Memory B cell (primary cell): ENCODE data around the gene TENT5C.
A peak's percentile ranks its signal among the peaks of the same experiment; 100 is the strongest.

ENCODE experiments used
- ATAC-seq: fragments of 150-1000 bp; cut with Tn5 transposase; 2 replicates; pipeline ENCODE4 v1.10.0; 2021; ENCODE audit warnings: low read depth, mild to moderate bottlenecking, moderate library complexity
- DNase-seq, 2 donors: peaks; one replicate each; pipeline ENCODE4 v3.0.0; 2022; ENCODE audit warnings: low spot score in 2 of 2
- H3K27ac Mint-ChIP-seq: one replicate; pipeline ENCODE4 v1.8.0; 2022; ENCODE audit warnings: mild to moderate bottlenecking, moderate library complexity, mixed read lengths
- H3K27me3 Mint-ChIP-seq: one replicate; pipeline ENCODE4 v1.8.0; 2022; ENCODE audit warnings: mixed read lengths
- H3K36me3 Mint-ChIP-seq: one replicate; pipeline ENCODE4 v1.8.0; 2022; ENCODE audit warnings: mild to moderate bottlenecking, mixed read lengths
- H3K4me1 Mint-ChIP-seq: one replicate; pipeline ENCODE4 v1.8.0; 2022; ENCODE audit warnings: mixed read lengths
- H3K4me3 Mint-ChIP-seq: one replicate; pipeline ENCODE4 v1.8.0; 2022; ENCODE audit warnings: mild to moderate bottlenecking, moderate library complexity, mixed read lengths
- H3K9me3 Mint-ChIP-seq: one replicate; pipeline ENCODE4 v1.8.0; 2022; ENCODE audit warnings: mixed read lengths

Gene TENT5C

DNA sequence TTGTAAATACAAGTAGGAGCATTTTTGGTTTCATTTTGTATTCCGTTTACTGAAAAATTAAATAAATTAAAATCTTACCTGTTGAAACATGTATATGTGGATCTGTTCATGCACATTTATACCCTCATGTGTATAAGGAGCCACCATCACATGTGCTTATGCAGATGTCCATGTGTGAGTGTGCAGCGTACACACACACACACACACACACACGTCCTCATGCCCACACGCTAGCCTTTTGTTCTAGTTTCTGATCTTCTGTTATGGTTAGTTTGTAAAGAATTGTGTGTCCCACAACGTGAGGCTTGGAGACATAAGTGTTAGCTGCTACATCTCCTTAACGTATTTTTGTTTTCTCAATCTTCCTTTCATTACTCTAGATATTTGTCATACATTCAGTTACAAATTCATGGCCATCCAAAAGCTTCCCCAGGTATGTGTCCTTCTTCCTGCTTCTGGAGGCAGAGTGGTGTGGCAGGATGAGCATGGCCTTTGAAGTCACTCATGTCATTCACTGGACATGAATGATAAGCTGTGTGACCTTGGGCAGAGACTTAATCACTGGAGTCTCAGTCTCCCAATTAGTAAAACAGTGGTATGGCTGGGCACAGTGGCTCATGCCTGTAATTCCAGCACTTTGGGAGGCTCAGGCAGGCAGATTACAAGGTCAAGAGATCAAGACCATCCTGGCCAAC lies 54.6 kb downstream of the TENT5C start:
- no peaks in the 10 kb centered on the region for H3K27me3 Mint-ChIP-seq
- DNase-seq (no peak), ATAC-seq (no peak)
- H3K27ac Mint-ChIP-seq: peak overlapping the region; percentile 89
- no peaks in the 10 kb centered on the region for H3K9me3 Mint-ChIP-seq
- peak overlapping the region; percentile 52 for H3K4me3 Mint-ChIP-seq
- peaks cover 3% of the 10 kb centered on the region for H3K36me3 Mint-ChIP-seq
- peaks cover 71% of the 10 kb centered on the region for H3K4me1 Mint-ChIP-seq

GRCh38 chr1:117661027-117661426 lies 55.2 kb downstream of the TENT5C start:
- no peaks in the 10 kb centered on the region for H3K27me3 Mint-ChIP-seq
- DNase-seq: no peak
- H3K27ac Mint-ChIP-seq: peak overlapping the region; percentile 89
- peaks cover 71% of the 10 kb centered on the region for H3K4me1 Mint-ChIP-seq
- H3K9me3 Mint-ChIP-seq: no peaks in the 10 kb centered on the region
- no peak overlapping the region for H3K4me3 Mint-ChIP-seq
- H3K36me3 Mint-ChIP-seq: peaks cover 3% of the 10 kb centered on the region
- no peak for ATAC-seq

DNA sequence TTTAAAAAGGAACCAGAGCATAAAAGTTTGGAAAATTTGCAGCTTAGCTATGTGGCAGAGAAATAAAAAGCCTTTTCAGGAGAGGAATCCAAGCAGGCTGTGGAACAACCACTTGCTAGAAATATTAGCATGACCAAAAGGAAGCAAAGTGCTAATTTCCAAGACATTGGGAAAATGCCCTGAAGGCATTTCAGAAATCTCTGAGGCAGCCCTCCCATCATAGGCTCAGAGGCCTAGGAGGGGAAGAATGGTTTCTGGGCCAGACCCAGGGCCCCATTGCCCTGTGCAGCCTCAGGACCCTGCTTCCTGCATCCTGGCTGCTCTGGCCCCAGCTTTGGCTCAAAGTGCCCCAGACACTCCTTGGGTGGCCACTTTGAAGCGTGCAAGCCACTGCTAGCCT lies 56.8 kb downstream of the TENT5C start:
- peaks cover 67% of the 10 kb centered on the region for H3K4me1 Mint-ChIP-seq
- no peak for ATAC-seq
- peak overlapping the region; percentile 56 for H3K27ac Mint-ChIP-seq
- H3K36me3 Mint-ChIP-seq: peaks cover 3% of the 10 kb centered on the region
- no peaks in the 10 kb centered on the region for H3K27me3 Mint-ChIP-seq
- no peak overlapping the region for H3K4me3 Mint-ChIP-seq
- no peak for DNase-seq
- H3K9me3 Mint-ChIP-seq: no peaks in the 10 kb centered on the region

DNA sequence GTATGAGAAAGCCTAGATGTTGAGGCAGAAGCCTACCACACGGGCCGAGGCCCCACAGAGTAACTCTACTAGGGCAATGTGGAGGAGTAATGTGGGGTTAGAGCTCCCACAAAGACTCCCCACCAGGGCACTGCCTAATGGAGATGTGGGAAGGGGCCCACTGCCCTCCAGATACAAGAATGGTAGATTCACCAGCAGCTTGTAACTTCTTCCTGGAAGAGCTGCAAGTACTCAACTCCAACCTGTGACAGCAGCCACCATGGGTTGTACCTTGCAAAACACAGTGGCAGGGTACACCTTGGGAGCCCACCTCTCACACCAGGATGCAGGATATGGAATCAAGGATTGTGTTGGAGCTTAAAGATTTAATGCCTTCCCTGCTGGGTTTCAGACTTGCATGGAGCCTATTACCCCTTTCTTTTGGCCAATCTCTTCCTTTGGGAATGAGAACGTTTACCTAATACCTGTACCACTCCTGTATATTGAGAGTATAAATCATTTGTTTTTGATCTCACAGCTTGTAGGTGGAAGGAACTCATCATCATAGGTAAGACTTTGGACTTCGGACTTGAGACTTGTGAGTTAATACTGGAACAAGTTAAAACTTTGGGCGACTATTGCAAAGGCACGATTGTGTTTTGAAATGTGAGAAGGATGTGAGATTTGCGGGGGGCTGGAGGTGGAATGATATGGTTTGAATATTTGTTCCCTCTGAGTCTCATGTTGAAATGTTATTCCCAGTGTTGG lies 57.5 kb downstream of the TENT5C start:
- peak overlapping the region; percentile 27 for H3K4me3 Mint-ChIP-seq

GRCh38 chr1:117664314-117664713 lies 58.5 kb downstream of the TENT5C start:
- Mint-ChIP-seq H3K36me3 (peaks cover 5% of the 10 kb centered on the region), H3K9me3 (no peaks in the 10 kb centered on the region), H3K4me3 (peak overlapping the region; percentile 53), H3K27me3 (no peaks in the 10 kb centered on the region), H3K4me1 (peaks cover 57% of the 10 kb centered on the region), H3K27ac (peak overlapping the region; percentile 96)
- ATAC-seq (peak; percentile 90), DNase-seq (peak in 1 of 2 donors; percentile 81)

More for the DNA sequence above, 57.5 kb downstream of the TENT5C start:
- Mint-ChIP-seq H3K27ac (peak overlapping the region; percentile 96), H3K36me3 (peaks cover 5% of the 10 kb centered on the region), H3K4me1 (peaks cover 67% of the 10 kb centered on the region), H3K27me3 (no peaks in the 10 kb centered on the region), H3K9me3 (no peaks in the 10 kb centered on the region)
- ATAC-seq (no peak), DNase-seq (no peak)

DNA sequence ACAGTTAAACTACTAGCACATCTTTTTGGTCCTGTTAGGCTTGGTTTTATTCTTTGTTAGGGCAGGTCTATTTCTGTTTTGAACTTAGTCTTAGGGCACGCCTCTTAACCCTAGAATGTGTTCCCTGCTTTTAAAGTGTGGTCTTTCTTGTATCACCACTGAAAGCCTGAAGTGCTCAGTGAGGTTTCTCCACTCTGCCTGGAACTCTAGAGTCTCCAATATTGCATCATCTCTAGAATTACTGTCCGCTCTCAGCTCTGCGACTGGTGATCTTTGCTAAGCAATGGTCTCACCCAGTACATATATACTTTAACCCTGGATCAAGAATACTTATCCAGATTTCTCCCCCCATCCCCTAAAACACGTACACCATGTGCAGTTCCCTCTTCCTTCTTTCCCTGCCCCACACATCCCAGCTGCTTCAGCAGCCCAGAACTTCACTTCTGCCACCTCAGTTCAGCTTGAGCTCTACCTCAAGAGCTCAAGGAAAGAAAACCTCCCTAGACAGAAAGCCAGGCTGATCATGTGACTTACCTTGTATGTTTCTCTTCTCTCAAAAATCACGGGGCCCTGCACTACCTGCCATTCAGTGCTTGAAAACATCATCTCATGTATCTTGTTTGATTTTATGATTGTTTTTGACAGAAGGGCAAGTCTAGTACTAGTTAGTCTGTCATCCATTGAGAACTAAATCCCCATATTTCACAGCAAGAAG lies 59.9 kb downstream of the TENT5C start:
- Mint-ChIP-seq H3K9me3 (no peaks in the 10 kb centered on the region), H3K27ac (peak overlapping the region; percentile 96), H3K4me1 (peaks cover 53% of the 10 kb centered on the region), H3K27me3 (no peaks in the 10 kb centered on the region), H3K36me3 (peaks cover 5% of the 10 kb centered on the region), H3K4me3 (peak overlapping the region; percentile 32)
- DNase-seq: no peak
- no peak for ATAC-seq

DNA sequence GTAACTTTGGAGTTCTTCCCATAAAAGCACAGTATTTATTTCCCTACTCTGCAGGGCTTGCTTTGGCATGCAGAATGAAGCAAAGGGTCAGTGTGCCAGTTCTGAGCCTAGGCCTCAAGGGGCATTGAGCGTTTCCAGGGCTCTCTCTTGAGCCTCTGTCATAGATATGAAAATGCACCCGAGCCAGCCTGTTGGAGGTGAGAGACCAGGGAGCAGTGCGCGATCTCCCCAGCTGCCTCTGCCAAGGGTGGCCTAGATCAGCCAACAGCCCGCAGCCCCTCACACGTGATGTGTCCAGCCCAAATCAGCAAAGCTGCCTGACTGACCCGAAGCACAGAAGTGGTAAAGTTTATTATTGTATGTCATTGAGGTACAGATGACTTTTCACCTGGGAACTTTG lies 63.7 kb downstream of the TENT5C start:
- no peaks in the 10 kb centered on the region for H3K27me3 Mint-ChIP-seq
- H3K4me1 Mint-ChIP-seq: peaks cover 39% of the 10 kb centered on the region
- ATAC-seq (no peak), DNase-seq (no peak)
- peaks cover 2% of the 10 kb centered on the region for H3K36me3 Mint-ChIP-seq
- no peak overlapping the region for H3K4me3 Mint-ChIP-seq
- H3K27ac Mint-ChIP-seq: no peak overlapping the region
- no peaks in the 10 kb centered on the region for H3K9me3 Mint-ChIP-seq

DNA sequence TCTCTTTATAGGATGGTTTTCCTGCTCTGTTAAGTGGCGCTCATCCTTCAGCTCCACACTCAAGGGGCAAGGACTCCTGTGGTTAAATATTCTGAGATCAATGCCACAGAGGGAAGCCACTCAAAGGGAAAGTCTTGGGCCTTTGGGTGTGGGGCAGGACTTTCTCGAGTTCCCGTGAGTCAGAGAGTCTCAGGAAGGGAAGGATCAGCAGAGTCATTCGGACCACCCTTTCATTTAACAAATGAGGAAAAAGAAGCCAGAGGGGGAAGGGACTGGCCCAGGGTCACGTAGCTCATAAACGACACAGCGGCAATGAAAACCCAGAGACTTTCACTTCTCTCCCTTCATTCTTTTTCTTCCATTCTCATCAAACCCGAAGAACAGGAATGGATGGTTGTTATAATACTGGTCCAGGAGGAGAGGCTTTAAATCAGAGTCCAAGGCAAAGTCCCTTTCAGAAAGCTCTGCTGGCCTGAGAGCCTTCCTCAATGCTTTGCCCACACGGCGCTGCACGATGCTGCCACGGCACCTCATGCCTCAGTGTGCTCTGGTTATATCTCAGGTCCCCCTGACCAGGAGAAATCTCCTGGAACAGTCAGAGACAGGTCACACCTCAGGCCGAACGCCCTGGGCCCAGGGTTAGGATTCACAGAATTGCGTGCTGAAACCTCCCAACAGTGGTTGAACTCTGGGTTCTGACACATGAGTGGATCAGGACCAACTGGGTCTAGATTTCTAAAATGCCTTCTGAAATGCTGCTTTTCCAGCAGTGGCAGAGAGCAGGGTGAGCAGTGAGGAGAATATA lies 65.3 kb downstream of the TENT5C start:
- Mint-ChIP-seq H3K9me3 (no peaks in the 10 kb centered on the region), H3K27ac (peak overlapping the region; percentile 25), H3K27me3 (no peaks in the 10 kb centered on the region), H3K4me1 (peaks cover 29% of the 10 kb centered on the region), H3K36me3 (peaks cover 2% of the 10 kb centered on the region), H3K4me3 (peak overlapping the region; percentile 14)
- ATAC-seq (no peak), DNase-seq (no peak)

DNA sequence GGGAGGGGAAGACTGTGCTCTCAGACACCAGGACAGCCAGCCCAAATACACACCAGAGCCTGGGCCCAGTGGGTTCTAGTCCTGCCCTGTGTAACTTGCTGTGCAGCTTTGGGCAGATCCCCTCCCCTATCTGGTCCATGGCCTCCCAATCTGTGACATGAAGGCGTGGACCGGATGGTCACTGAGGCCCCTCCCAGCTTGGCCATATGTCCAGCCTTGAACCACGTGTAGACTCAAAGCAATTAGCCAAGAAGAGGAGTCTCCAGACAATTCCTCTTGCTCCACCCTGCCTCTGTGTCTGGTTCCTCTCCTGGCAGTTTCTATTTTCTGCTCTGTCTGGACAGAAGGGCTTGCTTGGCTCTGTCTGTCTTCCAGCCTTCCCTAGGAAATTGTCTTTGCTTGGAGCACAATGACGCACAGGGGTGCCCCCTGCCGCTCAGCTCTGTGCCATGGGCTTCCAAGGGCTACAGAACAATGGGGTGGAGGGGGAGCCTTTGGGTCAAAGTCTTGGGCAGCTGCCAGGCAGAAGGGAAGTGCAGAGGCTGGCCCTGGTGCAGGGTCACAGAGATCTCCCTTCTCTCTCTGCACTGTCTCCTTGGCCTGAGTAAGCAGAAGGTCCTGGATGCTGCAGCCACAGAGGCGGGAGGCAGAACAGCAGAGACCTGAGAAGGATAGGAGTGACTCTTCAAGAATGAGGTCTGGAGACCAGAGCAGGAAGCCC lies 66.1 kb downstream of the TENT5C start:
- DNase-seq (no peak), ATAC-seq (no peak)
- peaks cover 24% of the 10 kb centered on the region for H3K4me1 Mint-ChIP-seq
- no peaks in the 10 kb centered on the region for H3K9me3 Mint-ChIP-seq
- peaks cover 2% of the 10 kb centered on the region for H3K36me3 Mint-ChIP-seq
- H3K27ac Mint-ChIP-seq: peak overlapping the region; percentile 43
- H3K4me3 Mint-ChIP-seq: no peak overlapping the region
- H3K27me3 Mint-ChIP-seq: no peaks in the 10 kb centered on the region

DNA sequence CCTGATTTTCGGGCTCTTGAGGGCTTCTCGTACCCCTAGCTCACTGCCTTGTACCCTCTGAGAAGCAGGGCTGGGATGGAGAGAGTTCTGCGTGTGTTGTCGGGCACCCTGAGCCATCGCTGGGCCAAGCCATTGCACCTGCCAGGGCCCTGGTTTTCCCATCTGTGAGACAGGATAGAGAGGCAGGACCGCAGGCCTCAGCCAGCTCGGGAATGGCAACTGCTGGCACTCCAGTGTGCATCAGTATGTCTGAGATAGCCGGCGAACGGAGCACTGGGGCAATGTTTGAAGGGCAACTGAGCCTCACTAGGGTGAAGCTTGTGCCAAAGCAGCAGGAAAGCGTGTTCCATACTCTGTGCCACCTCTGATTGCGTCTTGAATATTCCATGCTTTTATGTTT lies 66.9 kb downstream of the TENT5C start:
- no peak overlapping the region for H3K27ac Mint-ChIP-seq
- H3K36me3 Mint-ChIP-seq: peaks cover 2% of the 10 kb centered on the region
- DNase-seq (no peak), ATAC-seq (no peak)
- no peaks in the 10 kb centered on the region for H3K27me3 Mint-ChIP-seq
- H3K9me3 Mint-ChIP-seq: no peaks in the 10 kb centered on the region
- H3K4me3 Mint-ChIP-seq: no peak overlapping the region
- peaks cover 21% of the 10 kb centered on the region for H3K4me1 Mint-ChIP-seq

DNA sequence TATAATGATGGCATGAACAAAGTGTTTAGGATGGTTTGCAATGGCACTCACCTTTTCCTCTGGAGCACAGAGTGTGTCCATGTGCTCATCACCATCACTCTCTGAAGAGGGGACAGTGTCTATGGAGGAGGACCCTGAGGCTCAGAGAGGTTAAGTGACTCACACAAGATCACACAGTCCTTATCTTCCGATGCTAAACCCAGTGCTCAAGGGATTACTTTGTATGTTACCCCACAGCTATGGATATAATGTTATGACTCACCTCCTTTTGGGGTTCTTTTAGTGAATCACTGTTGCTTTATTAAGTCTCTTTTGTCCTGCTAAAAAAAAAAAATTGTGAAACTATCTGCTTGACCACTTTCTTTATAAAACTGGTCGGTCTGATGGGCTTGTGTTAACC lies 67.6 kb downstream of the TENT5C start:
- H3K27me3 Mint-ChIP-seq: peaks cover 2% of the 10 kb centered on the region
- no peak overlapping the region for H3K4me3 Mint-ChIP-seq
- ATAC-seq (no peak), DNase-seq (no peak)
- no peaks in the 10 kb centered on the region for H3K9me3 Mint-ChIP-seq
- H3K36me3 Mint-ChIP-seq: no peaks in the 10 kb centered on the region
- H3K4me1 Mint-ChIP-seq: peaks cover 20% of the 10 kb centered on the region
- H3K27ac Mint-ChIP-seq: peak overlapping the region; percentile 36

GRCh38 chr1:117674521-117675400 lies 68.9 kb downstream of the TENT5C start:
- ATAC-seq: peak; percentile 82
- no peak overlapping the region for H3K4me3 Mint-ChIP-seq
- no peaks in the 10 kb centered on the region for H3K9me3 Mint-ChIP-seq
- peaks cover 2% of the 10 kb centered on the region for H3K27me3 Mint-ChIP-seq
- peaks cover 19% of the 10 kb centered on the region for H3K4me1 Mint-ChIP-seq
- no peaks in the 10 kb centered on the region for H3K36me3 Mint-ChIP-seq
- peak in 1 of 2 donors; percentile 62 for DNase-seq
- H3K27ac Mint-ChIP-seq: peak overlapping the region; percentile 36
